SU-DHL-6 (cell line): ENCODE data around the gene TMPRSS2.

Source experiments
- H2AFZ ChIP-seq: fragments of 200-600 bp; sonication (generic); 2 replicates; pipeline ENCODE4 v1.6.1; 2014; ENCODE audit warnings: low read depth, mild to moderate bottlenecking, moderate library complexity, mixed read lengths, antibody characterized with exemption, low read length; ENCODE audit not compliant: severe bottlenecking
- H3F3A ChIP-seq: fragments of 200-600 bp; shearing (Covaris generic); 2 replicates; pipeline ENCODE4 v1.6.0; 2016; ENCODE audit warnings: antibody characterized with exemption, mild to moderate bottlenecking; ENCODE audit not compliant: insufficient read depth
- H3K27ac ChIP-seq: fragments of 200-600 bp; sonication (generic); 2 replicates; pipeline ENCODE4 v1.5.1; 2016; ENCODE audit warnings: low read depth, mild to moderate bottlenecking, low read length, moderate library complexity, mixed read lengths
- H3K27me3 ChIP-seq: fragments of 200-600 bp; sonication (generic), shearing (Covaris generic); 2 replicates; pipeline ENCODE4 v1.6.0; 2014; ENCODE audit warnings: mild to moderate bottlenecking, low read length
- H3K36me3 ChIP-seq: fragments of 200-600 bp; sonication (generic); 2 replicates; pipeline ENCODE4 v1.6.1; 2014; ENCODE audit warnings: mild to moderate bottlenecking, low read length, mixed read lengths
- H3K4me2 ChIP-seq: fragments of 300-600, 200-600 bp; shearing (Covaris generic), sonication (generic); 2 replicates; pipeline ENCODE4 v1.6.0; 2014; ENCODE audit warnings: low read length, low read depth, mild to moderate bottlenecking; ENCODE audit not compliant: poor library complexity, severe bottlenecking
- H3K4me3 ChIP-seq: fragments of 200-600 bp; sonication (generic); 2 replicates; pipeline ENCODE4 v1.5.1; 2014; ENCODE audit warnings: antibody characterized with exemption, low read length, mild to moderate bottlenecking, mixed read lengths; ENCODE audit not compliant: insufficient read depth, poor library complexity, severe bottlenecking
- H3K79me2 ChIP-seq: fragments of 200-600 bp; sonication (generic); 2 replicates; pipeline ENCODE4 v1.6.1; 2014; ENCODE audit warnings: mild to moderate bottlenecking, low read length, moderate library complexity; ENCODE audit not compliant: insufficient read depth
- H3K9ac ChIP-seq: fragments of 200-600 bp; sonication (generic); 2 replicates; pipeline ENCODE4 v1.7.0; 2014; ENCODE audit warnings: mild to moderate bottlenecking, low read length
- H3K9me2 ChIP-seq: fragments of 200-600 bp; sonication (generic); replicated peaks from 2 replicates; pipeline ENCODE4 v1.6.1; 2014; ENCODE audit warnings: low read length; ENCODE audit not compliant: insufficient read depth
- H3K9me3 ChIP-seq: fragments of 200-600 bp; sonication (generic); 2 replicates; pipeline ENCODE4 v1.6.1; 2014; ENCODE audit warnings: low read length, mixed read lengths; ENCODE audit not compliant: insufficient read depth
- H4K20me1 ChIP-seq: fragments of 200-600 bp; sonication (generic); 2 replicates; pipeline ENCODE4 v1.6.1; 2014; ENCODE audit warnings: low read depth, mild to moderate bottlenecking, antibody characterized with exemption, low read length, moderate library complexity, mixed read lengths
- CTCF ChIP-seq: fragments of 200-600 bp; sonication (generic); IDR thresholded peaks from one replicate; pipeline ENCODE4 v1.5.1; 2017; ENCODE audit warnings: antibody characterized with exemption, mild to moderate bottlenecking, low read length, moderate library complexity; ENCODE audit not compliant: insufficient read depth, poor library complexity, severe bottlenecking
- EZH2phosphoT487 ChIP-seq: fragments of 200-600 bp; sonication (generic), shearing (Covaris generic); conservative IDR thresholded peaks from 2 replicates; pipeline ENCODE4 v1.6.1; 2018; ENCODE audit warnings: mild to moderate bottlenecking, antibody characterized with exemption, low read length, moderate library complexity, mixed read lengths

TMPRSS2 gene

GRCh38 chr21:41439248-41439647, 68.7 kb downstream of the TMPRSS2 start:
- Histone ChIP-seq H3K4me3 (no peak overlapping the region), H2AFZ (no peak overlapping the region), H3K9me2 (no peaks in the 10 kb centered on the region), H3K79me2 (no peaks in the 10 kb centered on the region), H3K36me3 (no peaks in the 10 kb centered on the region), H3K27me3 (0 out of 2 replicates have a peak, but pooled peaks cover 3% of the 10 kb centered on the region), H4K20me1 (no peaks in the 10 kb centered on the region), H3K9me3 (peaks cover 9% of the 10 kb centered on the region; the same call in 1 of the 2 replicates), H3K4me2 (no peak overlapping the region), H3F3A (no peaks in the 10 kb centered on the region), H3K9ac (no peak overlapping the region), H3K27ac (no peak overlapping the region)
- TF ChIP-seq CTCF (no peak), EZH2phosphoT487 (no peak)

GRCh38 chr21:41438425-41439113, 69.4 kb downstream of the TMPRSS2 start:
- Histone ChIP-seq H3F3A (no peaks in the 10 kb centered on the region), H3K27me3 (0 out of 2 replicates have a peak, but pooled peaks cover 3% of the 10 kb centered on the region), H2AFZ (no peak overlapping the region), H3K79me2 (no peaks in the 10 kb centered on the region), H3K27ac (no peak overlapping the region), H3K9me3 (peaks cover 13% of the 10 kb centered on the region; the same call in 1 of the 2 replicates), H3K4me3 (no peak overlapping the region), H4K20me1 (no peaks in the 10 kb centered on the region), H3K9me2 (no peaks in the 10 kb centered on the region), H3K4me2 (no peak overlapping the region), H3K36me3 (no peaks in the 10 kb centered on the region), H3K9ac (no peak overlapping the region)
- no peak for TF ChIP-seq EZH2phosphoT487
- TF ChIP-seq CTCF, result no peak

GRCh38 chr21:41437729-41438128, 70.2 kb downstream of the TMPRSS2 start:
- Histone ChIP-seq H2AFZ (no peak overlapping the region), H3K79me2 (no peaks in the 10 kb centered on the region), H3K27me3 (0 out of 2 replicates have a peak, but pooled peaks cover 3% of the 10 kb centered on the region), H3K36me3 (no peaks in the 10 kb centered on the region), H3K9me3 (peaks cover 13% of the 10 kb centered on the region; the same call in 1 of the 2 replicates), H3K4me2 (no peak overlapping the region), H3K4me3 (no peak overlapping the region), H3K9me2 (no peaks in the 10 kb centered on the region), H3F3A (no peaks in the 10 kb centered on the region), H4K20me1 (no peaks in the 10 kb centered on the region), H3K9ac (no peak overlapping the region), H3K27ac (no peak overlapping the region)
- TF ChIP-seq CTCF (no peak), EZH2phosphoT487 (no peak)
